ENCODE measurements around the gene CLDN24.

The CLDN24 gene

DNA sequence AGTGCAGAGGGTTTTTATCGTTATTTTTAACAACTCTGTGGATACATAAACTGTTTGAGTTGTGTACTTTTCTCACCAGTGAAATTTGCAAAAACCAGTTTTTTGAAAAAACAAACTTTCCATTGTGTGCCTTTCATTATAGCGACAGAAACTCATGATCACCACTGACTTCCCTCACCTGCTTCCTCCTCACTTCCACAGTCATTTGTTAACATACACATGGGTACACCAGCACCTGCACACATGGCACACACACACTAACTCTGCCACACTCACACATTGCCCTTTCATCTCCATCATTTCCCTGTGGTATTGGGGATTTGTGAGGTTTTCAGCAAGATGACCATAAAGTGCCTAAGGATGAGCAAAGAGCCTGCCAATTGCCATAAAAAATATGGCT lies 22.8 kb downstream of the CLDN24 start:
- H3K4me3 ChIP-seq (ENCODE audit: low read length), result no peak overlapping the region
- no peak for DNase-seq (ENCODE audit: low read depth)
- TF ChIP-seq, protein P1, sequence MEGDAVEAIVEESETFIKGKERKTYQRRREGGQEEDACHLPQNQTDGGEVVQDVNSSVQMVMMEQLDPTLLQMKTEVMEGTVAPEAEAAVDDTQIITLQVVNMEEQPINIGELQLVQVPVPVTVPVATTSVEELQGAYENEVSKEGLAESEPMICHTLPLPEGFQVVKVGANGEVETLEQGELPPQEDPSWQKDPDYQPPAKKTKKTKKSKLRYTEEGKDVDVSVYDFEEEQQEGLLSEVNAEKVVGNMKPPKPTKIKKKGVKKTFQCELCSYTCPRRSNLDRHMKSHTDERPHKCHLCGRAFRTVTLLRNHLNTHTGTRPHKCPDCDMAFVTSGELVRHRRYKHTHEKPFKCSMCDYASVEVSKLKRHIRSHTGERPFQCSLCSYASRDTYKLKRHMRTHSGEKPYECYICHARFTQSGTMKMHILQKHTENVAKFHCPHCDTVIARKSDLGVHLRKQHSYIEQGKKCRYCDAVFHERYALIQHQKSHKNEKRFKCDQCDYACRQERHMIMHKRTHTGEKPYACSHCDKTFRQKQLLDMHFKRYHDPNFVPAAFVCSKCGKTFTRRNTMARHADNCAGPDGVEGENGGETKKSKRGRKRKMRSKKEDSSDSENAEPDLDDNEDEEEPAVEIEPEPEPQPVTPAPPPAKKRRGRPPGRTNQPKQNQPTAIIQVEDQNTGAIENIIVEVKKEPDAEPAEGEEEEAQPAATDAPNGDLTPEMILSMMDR (conservative IDR thresholded peaks at IDR 0.05; ENCODE audit: low read length), result no peak

DNA sequence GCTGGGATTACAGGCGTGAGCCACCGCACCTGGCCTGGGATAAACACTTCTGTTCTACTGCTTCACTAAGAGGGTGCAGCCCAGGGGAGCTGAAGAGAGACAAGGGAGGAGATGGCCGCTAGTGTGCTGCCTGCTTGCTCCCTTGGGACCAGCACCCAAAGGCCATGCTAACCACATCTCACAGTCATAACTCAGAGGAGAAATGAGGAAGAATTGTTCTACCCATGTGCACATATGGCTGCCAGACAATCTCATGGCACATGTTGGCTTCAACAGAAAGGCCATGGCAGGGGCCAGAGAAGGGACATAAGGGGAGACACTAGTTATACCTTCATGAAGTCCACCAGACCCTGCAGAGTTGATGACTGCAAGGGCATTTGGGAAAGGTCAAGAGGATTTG lies 24.6 kb downstream of the CLDN24 start:
- TF ChIP-seq, protein P1 (conservative IDR thresholded peaks at IDR 0.05; ENCODE audit: low read length), result no peak
- DNase-seq (ENCODE audit: low read depth), result no peak
- H3K4me3 ChIP-seq (ENCODE audit: low read length), result no peak overlapping the region

DNA sequence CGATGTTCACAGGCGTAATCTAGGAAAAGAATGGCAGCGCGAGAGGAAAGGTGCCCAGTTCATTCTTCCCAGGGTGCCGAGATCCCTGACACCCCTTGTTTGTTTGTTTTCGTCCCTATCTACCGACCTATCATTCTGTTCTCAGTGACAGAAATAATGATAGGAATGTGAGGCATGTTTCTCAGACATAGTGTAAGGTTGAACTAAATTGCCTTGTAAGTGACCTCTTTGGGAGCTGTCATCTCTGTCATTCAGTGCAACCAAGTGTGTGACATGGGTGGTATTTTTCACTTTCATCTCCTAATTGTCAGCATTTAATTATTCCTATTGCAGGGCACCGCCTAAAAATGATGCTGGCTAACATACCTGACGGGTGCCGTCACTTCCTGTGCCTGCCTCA lies 26.5 kb downstream of the CLDN24 start:
- no peak overlapping the region for H3K4me3 ChIP-seq (ENCODE audit: low read length)
- TF ChIP-seq, protein P1 (conservative IDR thresholded peaks at IDR 0.05; ENCODE audit: low read length), result no peak
- DNase-seq (ENCODE audit: low read depth), result no peak

DNA sequence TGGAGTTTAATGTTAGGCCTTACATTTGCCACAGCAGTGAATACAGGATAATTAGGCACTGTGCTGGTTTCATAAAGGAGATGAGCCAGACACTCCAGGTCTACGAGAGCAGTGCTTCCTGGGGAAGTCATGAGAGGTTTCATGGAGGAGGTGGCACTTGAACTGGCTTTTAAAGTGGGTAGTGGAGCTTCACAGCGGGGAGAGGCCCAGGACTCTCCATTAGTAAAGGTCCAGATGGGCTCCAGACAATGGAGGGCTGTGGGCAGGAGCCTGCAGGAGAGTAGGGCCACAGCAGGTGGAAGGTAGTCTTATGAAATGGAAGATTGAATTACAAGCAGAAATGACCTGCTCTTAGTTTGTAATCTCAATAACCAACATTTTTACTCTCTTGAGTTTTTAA lies 31.2 kb downstream of the CLDN24 start:
- H3K4me3 ChIP-seq (ENCODE audit: low read length), result no peak overlapping the region
- no peak for DNase-seq (ENCODE audit: low read depth)
- TF ChIP-seq, protein P1 (conservative IDR thresholded peaks at IDR 0.05; ENCODE audit: low read length), result no peak

DNA sequence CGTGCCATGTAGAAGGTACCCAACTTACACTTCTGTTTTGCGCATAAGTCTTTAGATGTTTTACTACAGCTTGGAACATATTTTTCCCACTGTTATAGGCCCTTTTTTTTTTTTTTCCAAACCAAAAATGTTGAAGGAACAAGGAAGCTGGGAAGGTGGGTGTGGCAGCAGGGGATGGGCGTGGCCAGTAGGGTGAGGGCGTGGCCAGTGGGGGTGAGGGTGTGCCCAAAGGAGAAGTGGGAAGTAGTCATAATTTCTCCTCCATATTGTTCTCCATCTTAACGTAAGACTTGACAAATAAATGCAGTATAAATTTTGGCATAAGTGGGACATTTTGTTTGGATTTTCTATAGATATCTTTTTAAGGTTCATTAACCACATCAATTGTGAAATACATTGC lies 32.5 kb downstream of the CLDN24 start:
- TF ChIP-seq, protein P1 (conservative IDR thresholded peaks at IDR 0.05; ENCODE audit: low read length), result no peak
- H3K4me3 ChIP-seq (ENCODE audit: low read length), result no peak overlapping the region
- DNase-seq (ENCODE audit: low read depth), result no peak

DNA sequence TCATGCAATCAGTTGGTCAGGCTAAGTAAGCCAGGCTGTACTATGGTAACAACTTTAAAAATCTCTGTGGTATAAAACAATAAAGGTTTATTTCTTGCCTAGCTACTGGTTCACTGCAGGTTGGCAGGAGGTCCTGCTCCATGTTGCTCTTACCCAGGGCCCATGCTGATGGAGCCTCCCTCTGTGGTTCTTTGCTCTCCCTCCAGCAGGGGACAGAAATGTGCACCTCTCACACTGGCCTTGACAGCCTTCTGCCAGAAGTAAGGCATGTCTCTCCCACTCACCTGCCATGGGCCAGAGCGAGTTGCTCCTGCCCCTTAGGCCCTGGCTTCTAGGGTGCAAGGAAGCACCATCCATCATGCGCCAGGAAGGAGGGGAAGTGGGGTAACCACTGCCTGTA lies 33.3 kb downstream of the CLDN24 start:
- DNase-seq (ENCODE audit: low read depth), result no peak
- TF ChIP-seq, protein P1 (conservative IDR thresholded peaks at IDR 0.05; ENCODE audit: low read length), result no peak
- no peak overlapping the region for H3K4me3 ChIP-seq (ENCODE audit: low read length)

DNA sequence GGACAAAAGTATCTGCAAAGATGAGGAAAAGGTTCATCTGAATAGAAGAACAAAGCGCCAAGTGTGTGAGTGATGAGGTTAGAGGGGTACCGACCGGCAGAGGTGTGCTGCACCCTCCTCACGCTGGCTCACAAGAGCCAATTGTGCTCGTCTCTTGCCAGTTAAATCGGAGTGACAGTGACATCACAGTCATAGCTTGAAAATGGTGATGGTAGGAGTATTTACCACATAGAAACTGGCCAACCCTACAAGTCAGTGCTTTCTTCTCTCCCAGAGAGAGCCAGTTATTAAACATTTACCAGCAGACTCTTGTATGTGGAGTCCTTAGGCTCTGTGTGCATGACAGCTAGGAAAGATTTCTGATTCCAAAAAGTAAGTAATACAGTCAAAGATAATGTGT lies 34.5 kb downstream of the CLDN24 start:
- DNase-seq (ENCODE audit: low read depth), result no peak
- TF ChIP-seq, protein P1 (conservative IDR thresholded peaks at IDR 0.05; ENCODE audit: low read length), result no peak
- H3K4me3 ChIP-seq (ENCODE audit: low read length), result no peak overlapping the region
